GM12801 (cell line): ENCODE results near the gene PCF11.

Experiments
- TF ChIP-seq, protein P1 (sequence below): IDR thresholded peaks from one replicate; pipeline ENCODE4 v1.5.1; 2011; ENCODE audit warnings: control low read depth; ENCODE audit not compliant: insufficient read length; ENCODE audit errors: extremely low read depth

Gene PCF11

DNA sequence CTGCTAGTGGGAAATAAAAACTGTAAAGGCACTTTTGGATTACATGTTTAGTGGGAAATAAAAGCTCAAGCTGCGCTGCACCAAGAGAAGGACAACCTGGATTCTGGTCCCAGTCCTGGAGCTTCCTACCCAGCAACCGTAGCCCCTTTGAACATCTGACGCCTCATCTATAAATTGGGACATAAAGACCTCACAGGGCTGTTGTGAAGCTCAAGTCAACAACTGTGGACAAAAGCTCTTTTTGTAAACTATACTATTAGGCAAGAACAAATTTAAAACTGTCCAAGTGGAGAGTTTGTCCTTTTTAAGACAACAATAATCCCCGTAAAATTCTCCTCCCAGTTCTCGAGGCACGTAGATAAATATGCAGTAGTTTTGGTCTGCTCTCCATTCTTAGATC is 17.6 kb upstream of the PCF11 start:
- TF ChIP-seq, protein P1, sequence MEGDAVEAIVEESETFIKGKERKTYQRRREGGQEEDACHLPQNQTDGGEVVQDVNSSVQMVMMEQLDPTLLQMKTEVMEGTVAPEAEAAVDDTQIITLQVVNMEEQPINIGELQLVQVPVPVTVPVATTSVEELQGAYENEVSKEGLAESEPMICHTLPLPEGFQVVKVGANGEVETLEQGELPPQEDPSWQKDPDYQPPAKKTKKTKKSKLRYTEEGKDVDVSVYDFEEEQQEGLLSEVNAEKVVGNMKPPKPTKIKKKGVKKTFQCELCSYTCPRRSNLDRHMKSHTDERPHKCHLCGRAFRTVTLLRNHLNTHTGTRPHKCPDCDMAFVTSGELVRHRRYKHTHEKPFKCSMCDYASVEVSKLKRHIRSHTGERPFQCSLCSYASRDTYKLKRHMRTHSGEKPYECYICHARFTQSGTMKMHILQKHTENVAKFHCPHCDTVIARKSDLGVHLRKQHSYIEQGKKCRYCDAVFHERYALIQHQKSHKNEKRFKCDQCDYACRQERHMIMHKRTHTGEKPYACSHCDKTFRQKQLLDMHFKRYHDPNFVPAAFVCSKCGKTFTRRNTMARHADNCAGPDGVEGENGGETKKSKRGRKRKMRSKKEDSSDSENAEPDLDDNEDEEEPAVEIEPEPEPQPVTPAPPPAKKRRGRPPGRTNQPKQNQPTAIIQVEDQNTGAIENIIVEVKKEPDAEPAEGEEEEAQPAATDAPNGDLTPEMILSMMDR = no peak

DNA sequence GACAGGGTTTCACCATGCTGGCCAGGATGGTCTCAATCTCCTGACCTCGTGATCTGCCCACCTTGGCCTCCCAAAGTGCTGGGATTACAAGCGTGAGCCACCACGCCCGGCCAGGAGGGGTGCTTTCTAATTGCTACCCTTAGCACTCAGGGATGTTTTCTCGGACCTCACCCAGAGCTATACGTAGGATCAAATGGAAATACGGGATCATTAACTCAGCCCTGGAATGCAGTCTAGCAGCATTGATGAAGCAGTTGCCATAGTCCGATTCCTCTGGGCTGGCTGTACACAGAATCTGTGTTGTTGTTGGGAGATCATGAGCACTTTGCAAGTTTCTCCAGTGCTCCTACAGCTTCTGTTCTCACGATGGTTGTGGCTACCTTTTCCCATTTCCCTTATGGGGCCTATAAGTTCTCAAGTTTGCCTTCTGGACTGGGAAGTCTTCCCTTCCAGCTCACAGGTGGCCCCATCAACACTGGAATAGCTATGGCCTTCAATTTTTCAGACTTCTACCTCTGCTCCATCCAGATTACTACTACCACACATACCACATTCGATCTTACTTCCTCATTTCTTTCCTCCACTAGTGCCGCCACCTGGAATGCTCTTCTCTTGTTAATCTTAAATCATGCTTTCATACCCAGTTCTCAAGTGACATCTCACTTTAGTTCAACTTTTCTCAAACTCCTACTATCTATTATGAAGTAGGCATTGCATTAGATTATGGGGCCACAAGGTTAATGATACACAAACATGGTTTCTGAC is 16.1 kb upstream of the PCF11 start:
- TF ChIP-seq, protein P1 = no peak

DNA sequence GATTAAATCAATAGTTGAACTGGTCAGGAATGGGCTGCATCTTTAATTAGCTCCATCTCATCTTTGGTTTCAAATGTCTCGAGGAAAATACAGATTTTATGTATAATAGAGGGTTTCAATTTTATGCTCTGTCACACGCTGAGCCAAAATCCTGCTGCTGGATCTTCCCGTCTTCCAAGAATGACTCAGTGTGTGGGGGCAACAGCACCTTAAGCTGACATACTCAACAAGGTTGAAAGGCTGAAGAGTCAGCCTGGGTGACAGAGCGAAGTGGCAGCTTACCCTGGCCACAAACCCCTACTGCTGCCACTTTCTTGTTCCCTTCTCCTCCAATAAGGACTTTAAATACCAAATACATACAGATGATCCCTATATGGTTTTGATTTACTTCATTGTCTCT is 9.0 kb upstream of the PCF11 start:
- TF ChIP-seq, protein P1 = no peak

DNA sequence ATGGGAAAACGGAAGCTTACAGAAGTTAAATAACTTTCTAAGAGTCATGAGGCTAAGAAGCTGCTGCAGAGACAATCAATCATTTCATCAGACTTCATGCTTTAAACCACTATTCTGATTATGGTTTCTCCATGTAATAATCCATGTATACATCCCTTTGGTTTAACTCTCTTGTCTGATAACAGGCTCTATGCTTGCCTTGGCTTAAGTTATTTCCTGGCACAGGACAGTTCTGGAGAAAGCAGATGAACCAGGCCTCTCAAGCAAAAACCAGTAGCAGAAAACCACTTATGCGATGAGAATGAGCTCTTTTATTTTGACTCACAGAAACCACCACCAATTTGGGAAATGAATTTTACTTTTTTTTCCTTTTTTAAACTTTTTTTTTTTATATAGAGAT is 6.5 kb upstream of the PCF11 start:
- TF ChIP-seq, protein P1 = no peak

DNA sequence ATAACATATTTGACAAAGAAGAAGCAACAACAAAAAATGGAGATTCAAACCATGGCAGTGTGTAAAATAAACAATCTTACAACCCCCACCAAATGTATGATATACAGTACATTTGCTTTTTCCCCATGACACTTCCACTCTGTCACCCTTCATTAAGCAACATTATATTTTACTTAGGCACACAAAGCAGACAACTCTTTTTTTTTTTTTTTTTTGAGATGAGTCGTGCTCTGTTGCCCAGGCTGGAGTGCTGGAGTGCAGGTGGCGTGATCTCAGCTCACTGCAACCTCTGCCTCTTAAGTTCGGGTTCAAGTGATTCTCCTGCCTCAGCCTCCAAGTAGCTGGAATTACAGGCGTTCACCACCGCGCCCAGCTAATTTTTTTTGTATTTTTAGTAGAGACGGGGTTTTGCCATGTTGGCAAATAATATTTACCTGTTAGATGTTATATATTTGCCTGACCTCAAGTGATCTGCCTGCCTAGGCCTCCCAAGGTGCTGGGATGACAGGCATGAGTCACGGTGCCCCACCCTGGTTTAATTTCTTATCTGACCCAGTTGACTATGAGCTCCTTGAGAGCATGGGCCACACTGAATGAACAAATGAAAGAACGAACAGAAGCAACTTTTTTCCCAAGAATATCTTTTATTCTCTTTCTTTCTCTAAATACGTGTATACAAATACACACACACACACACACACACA is 5.5 kb upstream of the PCF11 start:
- TF ChIP-seq, protein P1 = no peak

DNA sequence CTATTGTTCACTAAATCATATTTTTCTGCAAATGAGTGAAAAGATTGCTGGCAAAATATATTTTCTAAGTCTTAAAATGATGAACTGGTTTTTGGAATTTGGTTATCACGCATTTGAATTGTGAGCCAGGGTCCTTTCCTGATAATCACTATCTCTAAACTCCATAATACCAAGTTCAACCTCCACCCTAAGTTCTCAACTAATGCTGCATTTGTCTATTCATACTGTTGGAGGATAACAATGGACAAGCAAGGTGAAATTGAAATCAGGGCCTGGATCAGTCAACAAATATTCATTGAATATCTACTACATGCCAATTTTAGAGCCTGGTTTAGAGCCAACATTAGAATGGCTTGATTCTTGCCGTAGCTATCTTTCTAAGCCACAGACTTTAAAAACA is 4.7 kb upstream of the PCF11 start:
- TF ChIP-seq, protein P1 = no peak

DNA sequence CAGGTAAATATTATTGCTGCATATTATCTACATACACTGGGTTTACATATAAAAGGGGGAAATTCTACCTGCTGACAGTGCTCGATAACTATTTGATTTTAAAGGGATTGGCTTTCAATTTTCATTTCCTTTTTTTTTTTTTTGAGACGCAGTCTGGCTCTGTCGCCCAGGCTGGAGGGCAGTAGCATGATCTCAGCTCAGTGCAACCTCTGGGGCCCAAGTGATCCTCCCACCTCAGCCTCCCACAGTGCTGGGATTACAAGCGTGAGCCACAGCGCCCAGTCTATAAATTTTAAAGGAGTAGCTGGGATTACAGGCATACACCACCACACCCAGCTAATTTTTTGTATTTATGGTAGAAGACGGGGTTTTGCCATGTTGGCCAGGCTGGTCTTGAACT is 3.2 kb upstream of the PCF11 start:
- TF ChIP-seq, protein P1 = no peak
